D721Med (cell line): ENCODE results near the gene SNAI3.

ENCODE experiments used
- DNase-seq: peaks from one replicate; pipeline ENCODE4 v3.0.0; 2011; ENCODE audit warnings: low spot score; ENCODE audit not compliant: insufficient read length
- FAIRE-seq: peaks from 2 replicates; lab custom pipeline; 2011; peaks lifted over from hg19 to GRCh38; lab: Jason Lieb, UNC
- CTCF ChIP-seq: IDR thresholded peaks from 2 replicates; pipeline ENCODE4 v1.5.1; 2012; ENCODE audit warnings: mild to moderate bottlenecking, control low read depth; ENCODE audit not compliant: insufficient read depth; ENCODE audit errors: missing control alignments

The SNAI3 gene

DNA sequence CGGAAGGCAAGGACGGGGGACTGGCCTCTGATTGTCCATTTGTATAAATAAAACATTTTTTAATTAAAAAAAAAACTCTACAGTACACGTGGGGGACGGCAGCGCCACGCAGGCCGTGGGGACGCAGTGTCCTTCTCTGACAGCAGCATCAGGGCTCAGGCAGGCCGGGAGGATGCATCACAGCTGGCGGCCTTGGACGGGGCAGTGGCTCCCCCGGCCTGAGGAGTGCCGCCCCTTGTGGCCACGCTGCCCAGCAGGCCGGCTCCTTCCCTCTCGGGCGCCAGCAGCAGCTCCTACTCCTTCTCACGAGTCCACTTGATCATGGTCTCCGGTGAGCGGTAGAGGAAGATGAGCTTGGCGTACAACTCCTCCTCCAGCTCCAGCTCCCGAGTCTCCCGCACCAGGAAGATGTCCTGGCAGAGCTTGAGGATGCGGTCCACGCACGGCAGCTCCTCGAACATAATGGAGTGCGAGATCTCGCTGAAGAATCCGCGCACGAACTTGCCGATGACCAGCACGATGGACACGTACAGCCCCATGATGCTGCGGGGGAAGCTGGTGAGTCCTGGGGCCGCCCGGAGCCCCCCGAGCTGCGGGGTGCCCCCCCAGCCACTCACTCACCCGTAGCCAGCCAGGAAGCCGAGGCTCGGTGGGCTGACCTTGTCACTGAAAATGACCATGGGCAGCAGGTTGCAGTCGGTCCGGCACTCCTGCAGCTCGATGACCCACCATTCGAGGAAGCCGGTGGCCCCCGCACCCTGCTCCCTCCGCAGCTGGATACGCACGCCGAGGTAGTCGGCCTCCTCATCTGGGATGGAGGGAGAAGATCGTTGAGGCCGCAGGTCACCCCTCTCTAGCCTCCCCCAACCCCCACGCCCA, 29.2 kb upstream of the SNAI3 start:
- no peak for TF ChIP-seq CTCF
- no peak for FAIRE-seq
- DNase-seq = no peak

- TF ChIP-seq CTCF = no peak
- no peak for FAIRE-seq
- no peak for DNase-seq
These were observed 28.4 kb upstream of the SNAI3 start for GRCh38 chr16:88714420-88715302.

DNA sequence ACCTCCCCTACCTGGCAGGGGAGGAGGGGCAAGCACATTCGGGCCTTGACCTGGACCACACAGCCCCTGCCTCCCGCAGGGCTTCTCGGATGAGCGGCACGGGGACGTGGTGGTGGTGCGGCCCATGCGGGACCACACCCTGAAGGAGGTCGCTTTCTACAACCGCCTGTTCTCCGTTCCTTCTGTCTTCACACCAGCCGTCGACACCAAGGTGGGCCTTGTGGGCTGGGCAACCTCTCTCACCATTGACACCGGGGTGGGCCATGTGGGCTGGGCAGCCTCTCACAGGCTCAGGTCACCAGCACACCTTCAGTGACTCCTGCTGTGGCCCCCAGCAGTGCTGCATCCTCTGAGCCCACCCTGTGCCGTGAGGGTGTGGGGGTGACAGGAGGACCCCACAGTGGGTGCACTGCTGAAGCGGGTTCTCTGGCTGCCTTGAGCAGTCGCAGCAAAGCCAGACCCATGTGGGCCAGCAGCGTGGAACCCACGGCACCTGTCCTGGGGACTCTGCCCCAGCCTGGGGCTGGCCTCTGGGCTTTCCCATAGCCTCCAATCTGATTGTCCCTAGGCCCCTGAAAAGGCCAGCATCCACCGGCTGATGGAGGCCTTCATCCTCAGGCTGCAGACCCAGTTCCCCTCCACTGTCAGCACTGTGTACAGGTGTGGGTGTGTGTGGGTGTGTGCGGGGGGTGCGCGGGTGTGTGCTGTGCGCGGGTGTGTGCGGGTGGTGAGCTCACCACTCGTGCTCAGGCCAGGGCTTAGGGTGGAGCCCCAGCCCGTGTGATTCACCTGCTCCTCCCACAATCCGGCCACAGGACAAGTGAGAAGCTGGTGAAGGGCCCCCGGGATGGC, 27.5 kb upstream of the SNAI3 start:
- no peak for DNase-seq
- no peak for TF ChIP-seq CTCF
- FAIRE-seq = no peak

DNA sequence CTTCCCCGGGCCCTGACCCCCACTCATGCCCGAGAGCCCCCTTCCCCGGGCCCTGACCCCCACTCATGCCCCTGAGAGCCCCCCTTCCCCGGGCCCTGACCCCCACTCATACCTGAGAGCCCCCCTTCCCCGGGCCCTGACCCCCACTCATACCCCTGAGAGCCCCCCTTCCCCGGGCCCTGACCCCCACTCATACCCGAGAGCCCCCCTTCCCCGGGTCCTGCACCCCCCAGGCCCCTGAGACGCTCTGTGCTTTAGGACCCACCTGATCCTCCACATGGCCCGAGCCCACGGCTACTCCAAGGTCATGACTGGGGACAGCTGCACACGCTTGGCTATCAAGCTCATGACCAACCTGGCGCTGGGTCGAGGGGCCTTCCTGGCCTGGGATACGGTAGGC, 26.7 kb upstream of the SNAI3 start:
- no peak for DNase-seq
- no peak for FAIRE-seq
- no peak for TF ChIP-seq CTCF

DNA sequence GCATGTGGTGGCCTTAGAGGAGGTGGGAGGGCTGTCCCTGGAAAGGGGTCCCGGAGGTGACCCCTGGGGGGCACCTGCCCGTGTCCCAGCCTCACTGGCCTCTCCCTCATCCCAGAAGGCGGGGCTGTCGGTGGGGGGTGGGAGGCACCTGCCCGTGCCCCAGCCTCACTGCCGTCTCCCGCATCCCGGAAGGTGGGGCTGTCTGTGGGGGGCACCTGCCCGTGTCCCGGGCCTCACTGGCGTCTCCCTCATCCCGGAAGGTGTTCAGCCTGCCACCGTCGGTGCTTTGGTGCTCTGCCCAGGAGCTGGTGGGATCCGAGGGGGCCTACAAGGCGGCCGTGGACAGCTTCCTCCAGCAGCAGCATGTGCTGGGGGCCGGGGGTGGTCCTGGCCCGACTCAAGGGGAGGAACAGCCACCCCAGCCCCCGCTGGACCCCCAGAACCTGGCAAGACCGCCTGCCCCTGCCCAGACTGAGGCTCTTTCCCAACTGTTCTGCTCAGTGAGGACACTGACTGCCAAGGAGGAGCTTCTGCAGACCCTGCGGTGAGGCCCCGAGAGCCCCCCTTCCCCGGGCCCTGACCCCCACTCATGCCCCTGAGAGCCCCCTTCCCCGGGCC, 26.2 kb upstream of the SNAI3 start:
- TF ChIP-seq CTCF = no peak
- no peak for DNase-seq
- FAIRE-seq = no peak

GRCh38 chr16:88711750-88712340, 25.5 kb upstream of the SNAI3 start:
- TF ChIP-seq CTCF = no peak
- no peak for DNase-seq
- no peak for FAIRE-seq
